ENCODE measurements around the gene CACNG5. TPM values are rescaled to one million over a fixed set of nuclear protein-coding genes. Genes with fewer than 3 reads are reported as not detected.

CACNG5 gene
- polyA plus RNA-seq, 1 donor from 2014 or later: not detected

DNA sequence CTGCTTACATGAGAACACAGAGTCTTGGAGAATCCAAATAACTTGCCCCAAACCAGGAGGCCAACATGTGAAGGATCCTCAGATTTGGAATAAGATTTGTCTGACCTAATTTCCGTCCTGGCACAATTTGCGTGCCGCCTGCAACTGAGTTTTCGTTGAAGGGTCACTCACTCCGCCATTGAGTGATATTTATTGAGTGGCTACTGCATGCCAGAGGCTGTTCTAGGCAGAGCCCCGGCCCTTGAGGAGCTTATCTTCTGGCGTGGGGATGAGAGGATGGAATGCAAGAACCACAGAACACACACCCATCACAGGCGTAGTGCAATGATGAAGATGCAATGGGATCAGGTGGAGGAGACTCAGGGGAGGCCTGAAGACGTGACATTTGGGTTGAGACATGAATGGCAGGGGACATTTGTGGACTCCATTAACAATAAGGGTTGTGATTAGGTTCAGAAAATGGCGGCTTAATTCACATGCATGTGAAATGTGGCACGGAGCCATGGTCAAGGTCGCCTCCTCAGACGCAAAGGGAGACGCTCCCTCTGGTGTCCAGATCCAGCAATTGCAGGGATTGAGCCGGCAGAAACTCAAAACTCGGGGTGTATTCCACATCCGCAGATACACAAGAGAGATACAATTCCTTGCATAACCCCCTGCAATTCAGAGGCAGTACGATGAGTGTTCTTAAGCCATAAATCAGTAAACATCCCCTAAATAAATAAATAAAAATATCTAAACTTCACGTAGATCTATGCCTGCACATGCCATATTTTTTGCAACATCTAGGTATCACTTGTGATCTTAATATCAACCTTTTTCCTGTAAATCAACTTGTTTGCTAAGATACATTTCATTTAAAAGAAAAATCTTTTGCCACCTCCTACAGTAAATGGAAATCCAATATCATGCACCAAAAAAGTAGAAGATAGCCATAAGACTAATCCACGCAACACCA is 71.7 kb downstream of the CACNG5 start:
- TF ChIP-seq EZH2 (IDR thresholded peaks at IDR 0.05; ENCODE audit: borderline replicate concordance, insufficient read depth, low read length, poor library complexity, severe bottlenecking) (no peak), POLR2AphosphoS5 (IDR thresholded peaks at IDR 0.05) (no peak), RAD21 (conservative IDR thresholded peaks at IDR 0.05) (peak; percentile 91), MXI1 (conservative IDR thresholded peaks at IDR 0.05; ENCODE audit: poor library complexity, severe bottlenecking) (no peak), SMC3 (conservative IDR thresholded peaks at IDR 0.05; ENCODE audit: poor library complexity) (peak; percentile 96), EP300 (conservative IDR thresholded peaks at IDR 0.05; ENCODE audit: poor library complexity, severe bottlenecking) (no peak), TAF1 (IDR thresholded peaks at IDR 0.05; ENCODE audit: low read depth) (no peak)
- TF ChIP-seq, protein P1, sequence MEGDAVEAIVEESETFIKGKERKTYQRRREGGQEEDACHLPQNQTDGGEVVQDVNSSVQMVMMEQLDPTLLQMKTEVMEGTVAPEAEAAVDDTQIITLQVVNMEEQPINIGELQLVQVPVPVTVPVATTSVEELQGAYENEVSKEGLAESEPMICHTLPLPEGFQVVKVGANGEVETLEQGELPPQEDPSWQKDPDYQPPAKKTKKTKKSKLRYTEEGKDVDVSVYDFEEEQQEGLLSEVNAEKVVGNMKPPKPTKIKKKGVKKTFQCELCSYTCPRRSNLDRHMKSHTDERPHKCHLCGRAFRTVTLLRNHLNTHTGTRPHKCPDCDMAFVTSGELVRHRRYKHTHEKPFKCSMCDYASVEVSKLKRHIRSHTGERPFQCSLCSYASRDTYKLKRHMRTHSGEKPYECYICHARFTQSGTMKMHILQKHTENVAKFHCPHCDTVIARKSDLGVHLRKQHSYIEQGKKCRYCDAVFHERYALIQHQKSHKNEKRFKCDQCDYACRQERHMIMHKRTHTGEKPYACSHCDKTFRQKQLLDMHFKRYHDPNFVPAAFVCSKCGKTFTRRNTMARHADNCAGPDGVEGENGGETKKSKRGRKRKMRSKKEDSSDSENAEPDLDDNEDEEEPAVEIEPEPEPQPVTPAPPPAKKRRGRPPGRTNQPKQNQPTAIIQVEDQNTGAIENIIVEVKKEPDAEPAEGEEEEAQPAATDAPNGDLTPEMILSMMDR (IDR thresholded peaks at IDR 0.05; ENCODE audit: poor library complexity, severe bottlenecking): peak; percentile 90
- TF ChIP-seq, protein P2, sequence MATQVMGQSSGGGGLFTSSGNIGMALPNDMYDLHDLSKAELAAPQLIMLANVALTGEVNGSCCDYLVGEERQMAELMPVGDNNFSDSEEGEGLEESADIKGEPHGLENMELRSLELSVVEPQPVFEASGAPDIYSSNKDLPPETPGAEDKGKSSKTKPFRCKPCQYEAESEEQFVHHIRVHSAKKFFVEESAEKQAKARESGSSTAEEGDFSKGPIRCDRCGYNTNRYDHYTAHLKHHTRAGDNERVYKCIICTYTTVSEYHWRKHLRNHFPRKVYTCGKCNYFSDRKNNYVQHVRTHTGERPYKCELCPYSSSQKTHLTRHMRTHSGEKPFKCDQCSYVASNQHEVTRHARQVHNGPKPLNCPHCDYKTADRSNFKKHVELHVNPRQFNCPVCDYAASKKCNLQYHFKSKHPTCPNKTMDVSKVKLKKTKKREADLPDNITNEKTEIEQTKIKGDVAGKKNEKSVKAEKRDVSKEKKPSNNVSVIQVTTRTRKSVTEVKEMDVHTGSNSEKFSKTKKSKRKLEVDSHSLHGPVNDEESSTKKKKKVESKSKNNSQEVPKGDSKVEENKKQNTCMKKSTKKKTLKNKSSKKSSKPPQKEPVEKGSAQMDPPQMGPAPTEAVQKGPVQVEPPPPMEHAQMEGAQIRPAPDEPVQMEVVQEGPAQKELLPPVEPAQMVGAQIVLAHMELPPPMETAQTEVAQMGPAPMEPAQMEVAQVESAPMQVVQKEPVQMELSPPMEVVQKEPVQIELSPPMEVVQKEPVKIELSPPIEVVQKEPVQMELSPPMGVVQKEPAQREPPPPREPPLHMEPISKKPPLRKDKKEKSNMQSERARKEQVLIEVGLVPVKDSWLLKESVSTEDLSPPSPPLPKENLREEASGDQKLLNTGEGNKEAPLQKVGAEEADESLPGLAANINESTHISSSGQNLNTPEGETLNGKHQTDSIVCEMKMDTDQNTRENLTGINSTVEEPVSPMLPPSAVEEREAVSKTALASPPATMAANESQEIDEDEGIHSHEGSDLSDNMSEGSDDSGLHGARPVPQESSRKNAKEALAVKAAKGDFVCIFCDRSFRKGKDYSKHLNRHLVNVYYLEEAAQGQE (IDR thresholded peaks at IDR 0.05; ENCODE audit: borderline replicate concordance): no peak
- H3K27me3 ChIP-seq (ENCODE audit: insufficient read depth, low read depth, low read length): no peaks in the 10 kb centered on the region
- no peak overlapping the region for H3K27ac ChIP-seq (ENCODE audit: low read length)
- no peak overlapping the region for H2AFZ ChIP-seq (ENCODE audit: low read depth, low read length)
- H3K9ac ChIP-seq (ENCODE audit: low read length): no peak overlapping the region
- no peak overlapping the region for H3K4me3 ChIP-seq (ENCODE audit: low read length)
- no peaks in the 10 kb centered on the region for H4K20me1 ChIP-seq (ENCODE audit: insufficient read depth)
- no peaks in the 10 kb centered on the region for H3K9me3 ChIP-seq (ENCODE audit: low read length)
- H3K79me2 ChIP-seq (replicated peaks; ENCODE audit: insufficient read depth, low read length): no peaks in the 10 kb centered on the region
- no peak overlapping the region for H3K4me2 ChIP-seq (ENCODE audit: low read length)
- no peaks in the 10 kb centered on the region for H3K36me3 ChIP-seq (ENCODE audit: insufficient read depth, low read length)
- H3F3A ChIP-seq (ENCODE audit: insufficient read depth, low read length, poor library complexity, severe bottlenecking): no peaks in the 10 kb centered on the region
- H3K9me2 ChIP-seq (ENCODE audit: insufficient read depth, low read length): no peaks in the 10 kb centered on the region

DNA sequence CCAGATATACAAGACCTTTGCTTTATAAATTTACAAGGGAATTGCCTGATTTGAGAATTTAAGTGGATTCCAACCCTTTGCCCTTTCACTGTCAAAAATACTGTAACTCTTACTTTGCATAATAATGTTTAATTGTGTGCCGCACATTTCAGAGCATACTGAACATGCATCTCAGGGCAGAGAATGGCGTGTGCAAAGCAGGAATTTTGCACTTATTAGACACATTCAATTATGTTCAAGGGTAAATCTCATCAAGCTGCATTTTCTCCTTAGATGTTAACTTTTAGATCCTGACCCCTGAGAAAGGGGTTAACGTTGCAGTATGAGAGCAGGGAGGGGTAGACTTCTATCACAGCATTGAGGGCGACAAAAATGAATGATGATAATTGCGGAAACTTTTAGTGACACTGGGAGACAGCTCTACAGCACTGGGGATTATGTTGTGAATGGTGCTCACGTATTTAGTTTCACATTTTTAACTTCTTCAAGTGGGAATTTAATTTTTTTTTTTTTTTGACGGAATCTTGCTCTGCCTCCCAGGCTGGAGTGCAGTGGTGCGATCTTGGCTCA is 75.0 kb downstream of the CACNG5 start:
- Histone ChIP-seq H3K4me3 (ENCODE audit: low read length) (no peak overlapping the region), H3K9me2 (ENCODE audit: insufficient read depth, low read length) (no peaks in the 10 kb centered on the region), H3K4me2 (ENCODE audit: low read length) (no peak overlapping the region), H3K79me2 (replicated peaks; ENCODE audit: insufficient read depth, low read length) (no peaks in the 10 kb centered on the region), H2AFZ (ENCODE audit: low read depth, low read length) (no peak overlapping the region), H3K36me3 (ENCODE audit: insufficient read depth, low read length) (no peaks in the 10 kb centered on the region), H3F3A (ENCODE audit: insufficient read depth, low read length, poor library complexity, severe bottlenecking) (no peaks in the 10 kb centered on the region), H3K27ac (ENCODE audit: low read length) (no peak overlapping the region), H3K9me3 (ENCODE audit: low read length) (no peaks in the 10 kb centered on the region), H4K20me1 (ENCODE audit: insufficient read depth) (no peaks in the 10 kb centered on the region), H3K27me3 (ENCODE audit: insufficient read depth, low read depth, low read length) (no peaks in the 10 kb centered on the region), H3K9ac (ENCODE audit: low read length) (no peak overlapping the region)
- no peak for TF ChIP-seq POLR2AphosphoS5 (IDR thresholded peaks at IDR 0.05)
- TF ChIP-seq, protein P2 (IDR thresholded peaks at IDR 0.05; ENCODE audit: borderline replicate concordance): no peak
- no peak for TF ChIP-seq MXI1 (conservative IDR thresholded peaks at IDR 0.05; ENCODE audit: poor library complexity, severe bottlenecking)
- no peak for TF ChIP-seq EP300 (conservative IDR thresholded peaks at IDR 0.05; ENCODE audit: poor library complexity, severe bottlenecking)
- TF ChIP-seq TAF1 (IDR thresholded peaks at IDR 0.05; ENCODE audit: low read depth): no peak
- TF ChIP-seq EZH2 (IDR thresholded peaks at IDR 0.05; ENCODE audit: borderline replicate concordance, insufficient read depth, low read length, poor library complexity, severe bottlenecking): no peak
- TF ChIP-seq RAD21 (conservative IDR thresholded peaks at IDR 0.05): no peak
- no peak for TF ChIP-seq SMC3 (conservative IDR thresholded peaks at IDR 0.05; ENCODE audit: poor library complexity)
- TF ChIP-seq, protein P1 (IDR thresholded peaks at IDR 0.05; ENCODE audit: poor library complexity, severe bottlenecking): no peak

All from neural cell (in vitro differentiated cells).